ENCODE results near the gene SSH2. TPM values are rescaled to one million over a fixed set of nuclear protein-coding genes. Genes with fewer than 3 reads are reported as not detected.
A peak's percentile ranks its signal among the peaks of the same experiment; 100 is the strongest.
"Not testable (repeated sequence)": the region's sequence is repeated elsewhere in the genome, so short reads cannot be mapped to it uniquely, and the experiment has no call there.

The SSH2 gene
- polyA plus RNA-seq, 4 donors, result 14.9 to 20.9 (median 18.2) TPM

DNA sequence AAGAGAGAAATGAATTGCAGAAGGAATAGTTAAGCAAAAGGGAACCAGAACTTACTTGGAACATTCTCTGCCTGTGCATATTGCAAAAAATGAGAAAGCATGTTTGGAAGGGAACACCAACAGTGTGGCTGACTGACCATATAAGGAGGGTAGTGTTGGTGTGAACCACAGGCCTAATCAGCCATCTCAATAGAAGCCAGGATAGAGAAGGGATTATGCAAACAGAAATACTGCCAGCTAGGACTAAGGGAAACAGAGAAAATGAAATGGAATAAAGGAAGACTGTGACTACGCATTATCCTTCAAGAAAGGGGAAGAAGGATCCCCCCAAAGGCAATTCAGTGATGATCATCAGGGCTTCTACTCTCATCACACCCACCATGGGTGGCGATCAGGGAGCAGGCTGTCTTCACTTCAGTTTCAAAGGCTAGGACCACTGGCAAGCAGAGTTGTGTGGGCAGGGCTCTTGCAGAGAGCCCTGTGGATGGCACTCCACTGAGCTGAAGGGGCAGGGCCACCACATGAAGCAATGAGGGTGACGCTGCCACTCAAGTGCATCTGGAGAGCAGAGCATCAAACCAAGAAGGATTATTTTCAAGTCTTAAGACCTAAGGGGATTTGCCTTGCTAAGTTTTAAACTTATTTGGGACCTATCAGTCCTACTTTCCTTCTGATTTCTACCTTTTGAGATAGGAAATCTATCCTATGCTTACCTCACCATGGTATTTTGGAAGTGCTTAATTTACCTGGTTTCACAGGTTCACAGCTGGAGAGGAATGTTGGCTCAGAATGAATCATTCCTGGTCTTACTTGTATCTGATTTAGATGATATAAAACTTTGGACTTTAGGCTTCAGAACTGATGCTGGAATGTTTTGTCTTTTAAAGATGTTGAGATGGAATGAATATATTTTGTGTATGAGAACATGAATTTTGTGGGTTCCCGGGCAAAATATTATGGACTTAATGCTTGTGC, 140.5 kb downstream of the SSH2 start:
- no peak for DNase-seq (ENCODE audit: low read depth in 4 of 4, low spot score in 2 of 4)

DNA sequence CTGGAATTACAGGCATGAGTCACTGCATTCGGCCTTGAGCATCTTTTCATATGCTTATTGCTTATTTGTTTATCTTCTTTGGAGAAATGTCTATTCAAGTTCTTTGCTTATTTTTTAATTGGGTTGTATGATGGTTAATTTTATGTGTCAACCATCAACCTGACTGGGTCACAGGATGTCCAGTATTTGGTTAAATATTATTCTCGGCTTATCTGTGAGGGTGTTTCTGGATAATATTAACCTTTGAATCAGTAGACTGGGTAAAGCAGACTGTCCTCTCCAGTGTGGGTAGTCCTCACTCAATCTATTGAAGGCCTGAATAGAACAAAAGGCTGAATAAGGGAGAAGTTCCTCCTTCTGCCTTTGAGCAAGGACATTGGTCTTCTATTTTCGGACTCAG, 142.0 kb downstream of the SSH2 start:
- no peak for DNase-seq (ENCODE audit: low read depth in 4 of 4, low spot score in 2 of 4)

DNA sequence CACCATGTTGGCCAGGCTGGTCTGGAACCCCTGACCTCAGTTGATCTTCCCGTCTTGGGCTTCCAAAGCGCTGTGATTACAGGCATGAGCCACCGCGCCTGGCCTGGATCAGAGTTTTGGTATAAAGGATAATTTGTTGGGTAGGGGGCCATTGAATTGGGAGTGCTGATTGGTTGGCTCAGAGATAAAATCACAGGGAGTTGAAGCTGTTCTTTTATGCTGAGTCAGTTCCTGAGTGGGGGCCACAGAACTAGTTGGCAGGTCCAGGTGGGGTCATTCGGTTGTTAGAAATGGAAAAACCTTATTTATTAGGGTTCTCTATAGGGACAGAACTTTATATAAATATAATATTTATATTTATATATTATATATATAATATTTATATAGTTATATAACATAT, 147.1 kb downstream of the SSH2 start:
- no peak for DNase-seq (ENCODE audit: low read depth in 4 of 4, low spot score in 2 of 4)

- DNase-seq (ENCODE audit: low read depth in 4 of 4, low spot score in 2 of 4), result not testable (repeated sequence)
Observed at GRCh38 chr17:29779812-29780190, 150.2 kb downstream of the SSH2 start.

DNA sequence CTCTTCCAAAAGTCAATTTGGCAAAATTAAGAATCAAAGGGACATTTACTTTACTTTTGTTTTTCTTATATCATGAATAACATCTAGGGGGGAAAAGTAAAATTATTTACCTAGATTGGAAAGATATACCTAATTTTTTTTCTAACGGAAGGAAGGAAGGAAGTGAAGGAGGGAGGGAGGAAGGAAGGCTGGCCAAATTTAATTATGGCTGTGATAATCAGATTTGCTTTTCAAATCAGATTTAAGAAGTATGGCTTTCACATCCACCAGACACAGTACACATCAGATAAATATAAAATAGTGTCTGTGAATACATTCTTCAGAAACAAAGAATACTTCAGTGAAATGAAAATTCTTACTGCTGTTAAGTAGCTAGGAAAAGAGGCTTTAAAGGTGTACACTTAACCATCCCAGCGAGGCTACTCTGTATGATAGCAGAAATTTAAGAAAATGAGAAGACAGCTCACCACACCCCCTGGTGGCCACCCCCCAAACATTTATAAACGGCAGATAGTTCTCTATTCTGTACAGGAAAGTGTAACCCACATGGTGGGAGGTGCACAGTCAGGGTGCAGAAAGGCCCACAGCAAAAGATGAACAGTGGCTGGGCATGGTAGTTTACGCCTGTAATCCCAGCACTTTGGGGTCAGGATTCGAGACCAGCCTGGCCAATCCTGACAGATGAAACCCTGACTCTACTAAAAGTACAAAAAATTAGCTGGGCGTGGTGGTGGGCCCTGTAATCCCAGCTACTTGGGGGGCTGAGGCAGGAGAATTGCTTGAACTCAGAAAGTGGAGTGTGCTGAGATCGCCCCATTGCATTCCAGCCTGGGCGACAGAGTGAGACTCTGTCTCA, 150.8 kb downstream of the SSH2 start:
- peak in 2 of 4 donors; percentile 45 to 49 for DNase-seq (ENCODE audit: low read depth in 4 of 4, low spot score in 2 of 4)

DNA sequence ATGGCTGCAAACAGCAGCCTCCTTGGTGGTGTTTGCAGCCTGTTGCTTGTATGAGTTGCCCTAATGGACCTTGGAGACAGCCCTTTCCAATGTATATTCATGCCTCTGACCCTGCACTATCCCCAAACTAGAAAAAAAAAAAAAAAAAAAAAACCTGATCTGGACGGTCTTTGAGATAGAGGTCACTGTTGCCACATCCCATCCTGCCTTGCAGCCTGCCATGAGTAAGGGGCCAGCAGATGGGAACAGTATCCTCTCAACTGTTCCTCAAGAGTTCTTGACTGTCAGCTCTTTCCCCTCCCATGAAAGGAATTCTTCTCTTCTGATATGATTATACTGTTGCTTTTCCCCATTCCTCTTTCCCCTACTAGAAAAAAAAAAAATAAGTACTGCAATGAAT, 152.4 kb downstream of the SSH2 start:
- DNase-seq (ENCODE audit: low read depth in 4 of 4, low spot score in 2 of 4), result no peak

GRCh38 chr17:29776026-29776425, 154.0 kb downstream of the SSH2 start:
- no peak for DNase-seq (ENCODE audit: low read depth in 4 of 4, low spot score in 2 of 4)

DNA sequence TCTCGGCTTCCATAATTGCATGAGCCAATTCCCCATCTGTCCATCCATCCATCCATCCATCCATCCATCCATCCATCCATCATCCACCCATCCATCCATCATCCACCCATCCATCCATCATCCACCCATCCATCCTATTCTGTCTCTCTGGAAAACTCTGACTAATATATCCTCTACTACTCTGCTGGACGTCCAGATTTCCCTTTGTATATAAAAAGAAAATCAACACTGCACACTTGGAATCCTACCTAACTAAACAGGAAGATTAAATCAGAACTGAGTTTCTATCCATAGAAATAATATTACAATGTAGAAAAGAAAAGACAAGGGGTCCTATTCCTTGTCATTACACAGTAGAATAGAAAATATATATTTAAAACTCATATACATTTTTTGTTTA, 157.0 kb downstream of the SSH2 start:
- no peak for DNase-seq (ENCODE audit: low read depth in 4 of 4, low spot score in 2 of 4)

GRCh38 chr17:29771546-29771945, 158.5 kb downstream of the SSH2 start:
- peak in 1 of 4 donors; percentile 8 for DNase-seq (ENCODE audit: low read depth in 4 of 4, low spot score in 2 of 4)

DNA sequence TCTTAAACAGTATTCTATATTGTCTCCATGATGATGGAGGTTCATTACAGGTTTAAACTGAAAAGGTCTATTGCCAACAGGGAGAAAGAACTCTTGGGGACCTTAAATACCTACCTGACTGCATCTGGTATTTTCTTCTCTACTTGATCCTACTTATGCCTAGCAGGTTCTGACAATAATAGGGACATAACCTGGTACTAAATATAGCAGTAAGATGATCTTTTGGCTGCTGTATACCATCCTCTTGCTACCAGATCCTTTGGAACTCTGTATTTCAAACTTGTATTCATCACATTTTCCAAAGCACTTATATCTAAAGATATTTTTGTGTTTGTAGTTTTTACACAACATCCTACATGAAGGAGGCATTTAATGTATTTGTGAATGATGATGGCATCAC, 160.8 kb downstream of the SSH2 start:
- no peak for DNase-seq (ENCODE audit: low read depth in 4 of 4, low spot score in 2 of 4)

DNA sequence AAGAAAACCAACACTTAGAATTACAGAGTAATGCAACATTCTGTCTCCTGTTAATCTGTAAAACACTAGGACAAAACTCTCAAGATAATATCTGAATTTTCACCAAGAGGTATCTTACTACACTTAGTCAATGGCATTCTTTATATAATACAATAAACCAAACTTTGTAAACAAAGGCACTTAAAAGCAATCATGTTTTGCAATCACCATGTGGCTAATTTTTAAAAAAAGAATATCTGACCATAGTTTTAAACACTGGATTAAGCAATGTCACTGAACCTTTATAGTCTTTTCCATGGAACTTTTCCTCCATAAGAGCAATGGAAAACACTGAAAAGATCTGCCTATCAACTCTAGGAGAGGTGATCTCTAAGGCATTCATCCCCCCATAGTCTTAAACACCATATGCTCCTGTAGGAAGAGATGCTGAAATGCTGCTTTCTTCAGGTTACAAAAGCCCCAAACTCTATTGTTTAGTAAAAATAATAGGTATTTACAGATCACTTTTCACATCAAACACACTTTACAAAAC, 163.2 kb downstream of the SSH2 start:
- DNase-seq (ENCODE audit: low read depth in 4 of 4, low spot score in 2 of 4), result no peak

DNA sequence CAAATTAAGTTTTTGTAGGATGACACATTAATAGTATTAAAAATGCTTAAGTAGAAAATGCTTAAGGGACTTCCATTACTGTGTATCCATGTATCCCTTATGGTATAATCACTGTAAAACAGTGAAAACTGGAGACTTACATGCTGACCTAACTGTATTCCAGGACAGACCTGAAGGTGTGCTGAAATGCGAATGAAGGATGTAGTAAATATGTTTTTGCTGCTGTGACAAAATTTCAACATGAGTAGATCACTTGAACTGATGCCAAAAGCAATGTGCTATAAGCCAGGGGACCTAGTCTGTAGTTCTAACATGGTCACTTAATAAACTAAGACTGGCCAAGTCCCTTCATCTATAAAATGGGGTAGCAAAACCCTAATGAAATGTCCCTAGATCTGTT, 165.3 kb downstream of the SSH2 start:
- no peak for DNase-seq (ENCODE audit: low read depth in 4 of 4, low spot score in 2 of 4)

- no peak for DNase-seq (ENCODE audit: low read depth in 4 of 4, low spot score in 2 of 4)
Observed at GRCh38 chr17:29764217-29764616, 165.8 kb downstream of the SSH2 start.

GRCh38 chr17:29763273-29763672, 166.8 kb downstream of the SSH2 start:
- DNase-seq (ENCODE audit: low read depth in 4 of 4, low spot score in 2 of 4), result no peak

DNA sequence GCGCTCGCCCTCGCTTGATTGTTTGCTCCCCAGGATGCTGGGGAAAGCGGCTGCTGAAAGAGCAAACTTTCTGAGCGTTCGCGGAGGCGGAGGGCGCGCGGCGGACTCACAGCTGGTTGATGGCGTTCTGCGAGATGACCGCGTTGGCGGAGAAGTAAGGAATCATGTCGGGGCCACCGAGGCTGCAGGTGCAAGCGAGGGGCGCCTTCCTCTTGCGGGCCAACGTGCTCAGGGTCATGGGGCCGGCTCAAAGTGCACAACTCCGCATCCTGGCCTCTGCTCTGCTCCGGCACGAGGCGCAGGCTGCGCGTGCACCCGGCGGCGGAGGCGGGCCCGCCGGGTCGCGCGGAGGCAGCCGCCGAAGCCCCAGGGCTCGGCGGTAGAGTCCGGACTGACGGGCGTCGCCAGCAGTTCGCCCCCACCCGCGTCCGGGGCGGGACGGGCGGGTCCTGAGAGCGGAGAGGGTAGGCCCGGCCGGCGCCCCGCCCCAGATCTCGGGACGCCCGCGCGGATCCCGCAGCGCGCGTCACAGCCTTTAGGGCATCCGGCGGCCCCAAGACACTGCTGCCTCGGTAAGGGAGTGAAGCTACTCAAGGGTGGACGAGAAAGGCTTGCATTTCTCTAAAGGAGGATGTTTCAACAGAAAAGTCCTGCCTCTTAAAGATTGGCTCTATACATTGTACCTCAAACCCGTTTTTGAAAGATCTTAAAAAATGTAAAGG, 168.8 kb downstream of the SSH2 start:
- peak in 2 of 4 donors; percentile 54 to 74 for DNase-seq (ENCODE audit: low read depth in 4 of 4, low spot score in 2 of 4)

GRCh38 chr17:29760279-29761039, 169.6 kb downstream of the SSH2 start:
- peak in 1 of 4 donors; percentile 16 for DNase-seq (ENCODE audit: low read depth in 4 of 4, low spot score in 2 of 4)

DNA sequence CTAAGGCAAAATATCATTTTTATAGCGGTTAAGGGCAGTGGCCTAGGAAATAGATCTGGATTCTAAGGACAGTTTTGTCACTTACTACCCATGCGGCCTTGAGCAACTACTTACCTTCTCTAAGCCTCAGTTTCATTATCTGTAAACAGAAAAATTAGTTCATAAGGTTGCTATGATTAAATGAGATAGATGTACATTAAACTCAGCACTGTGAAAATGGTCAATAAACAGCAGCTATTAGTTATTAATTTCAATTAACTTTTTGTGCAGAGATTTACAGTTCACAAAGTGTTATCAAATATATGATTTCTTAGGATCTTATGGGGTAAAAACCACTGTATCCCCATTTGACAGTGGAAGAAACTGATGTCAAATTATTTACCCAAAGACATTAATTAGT, 171.8 kb downstream of the SSH2 start:
- no peak for DNase-seq (ENCODE audit: low read depth in 4 of 4, low spot score in 2 of 4)

DNA sequence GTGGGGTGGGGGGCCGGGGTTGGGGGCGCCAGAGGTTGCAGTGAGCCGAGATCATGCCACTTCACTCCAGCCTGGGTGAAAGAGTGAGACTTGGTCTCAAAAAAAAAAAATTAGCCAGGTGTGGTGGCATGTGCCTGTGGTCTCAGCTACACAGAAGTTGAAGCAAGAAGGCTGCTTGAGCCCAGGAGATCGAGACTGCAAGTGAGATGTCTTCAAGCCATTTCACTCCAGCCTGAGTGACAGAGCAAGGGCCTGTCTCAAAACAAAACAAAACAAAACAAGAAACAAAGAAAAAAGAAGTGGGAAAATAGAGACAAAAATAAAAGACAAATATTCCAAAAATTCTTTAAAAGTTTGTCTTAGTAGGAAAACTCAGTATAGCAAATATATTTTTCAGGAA, 172.2 kb downstream of the SSH2 start:
- no peak for DNase-seq (ENCODE audit: low read depth in 4 of 4, low spot score in 2 of 4)

- no peak for DNase-seq (ENCODE audit: low read depth in 4 of 4, low spot score in 2 of 4)
Observed at GRCh38 chr17:29753845-29754439, 176.1 kb downstream of the SSH2 start.

All from left renal cortex interstitium (tissue), 4 donors.